ENCODE data around the gene STYK1.
A peak's percentile ranks its signal among the peaks of the same experiment; 100 is the strongest.
"Not testable (repeated sequence)": the region's sequence is repeated elsewhere in the genome, so short reads cannot be mapped to it uniquely, and the experiment has no call there.

STYK1 gene

GRCh38 chr12:10600988-10601387 lies 72.9 kb downstream of the STYK1 start:
- DNase-seq: no peak
- in situ Hi-C loops (cut with HindIII; ENCODE audit: low pct_ligation_motif_present, low pct_unique_long_range_greater_than_20kb, low sequenced_read_pairs): no loop called here

GRCh38 chr12:10595881-10596280 lies 78.0 kb downstream of the STYK1 start:
- in situ Hi-C loops (cut with HindIII; ENCODE audit: low pct_ligation_motif_present, low pct_unique_long_range_greater_than_20kb, low sequenced_read_pairs): no loop called here
- DNase-seq: no peak

- in situ Hi-C loops (cut with HindIII; ENCODE audit: low pct_ligation_motif_present, low pct_unique_long_range_greater_than_20kb, low sequenced_read_pairs): no loop called here
- DNase-seq: no peak
These were observed 82.9 kb downstream of the STYK1 start for GRCh38 chr12:10590966-10591365.

GRCh38 chr12:10584415-10584814 lies 89.4 kb downstream of the STYK1 start:
- in situ Hi-C loops (cut with HindIII; ENCODE audit: low pct_ligation_motif_present, low pct_unique_long_range_greater_than_20kb, low sequenced_read_pairs): no loop called here

GRCh38 chr12:10582704-10583103 lies 91.1 kb downstream of the STYK1 start:
- DNase-seq: no peak
- in situ Hi-C loops (cut with HindIII; ENCODE audit: low pct_ligation_motif_present, low pct_unique_long_range_greater_than_20kb, low sequenced_read_pairs): no loop called here

More at GRCh38 chr12:10584415-10584814, 89.4 kb downstream of the STYK1 start:
- no peak for DNase-seq

DNA sequence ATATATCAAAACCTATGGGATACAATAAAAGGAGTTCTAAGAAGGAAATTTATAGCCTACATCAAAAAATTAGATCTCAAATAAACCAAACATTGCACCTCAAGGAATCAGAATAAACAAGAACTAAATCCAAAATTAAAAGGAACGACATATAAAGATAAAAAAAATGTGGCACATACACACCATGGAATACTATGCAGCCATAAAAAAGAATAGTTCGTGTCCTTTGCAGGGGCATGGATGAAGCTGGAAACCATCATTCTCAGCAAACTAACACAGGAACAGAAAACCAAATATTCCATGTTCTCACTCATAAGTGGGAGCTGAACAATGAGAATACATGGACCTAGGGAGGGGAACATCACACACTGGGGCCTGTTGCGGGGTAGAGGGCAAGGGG lies 91.7 kb downstream of the STYK1 start:
- in situ Hi-C loops (cut with HindIII; ENCODE audit: low pct_ligation_motif_present, low pct_unique_long_range_greater_than_20kb, low sequenced_read_pairs); DNase-seq: not testable (repeated sequence)

- in situ Hi-C loops (cut with HindIII; ENCODE audit: low pct_ligation_motif_present, low pct_unique_long_range_greater_than_20kb, low sequenced_read_pairs): no loop called here
- no peak for DNase-seq
These were observed 99.5 kb downstream of the STYK1 start for GRCh38 chr12:10574307-10574706.

DNA sequence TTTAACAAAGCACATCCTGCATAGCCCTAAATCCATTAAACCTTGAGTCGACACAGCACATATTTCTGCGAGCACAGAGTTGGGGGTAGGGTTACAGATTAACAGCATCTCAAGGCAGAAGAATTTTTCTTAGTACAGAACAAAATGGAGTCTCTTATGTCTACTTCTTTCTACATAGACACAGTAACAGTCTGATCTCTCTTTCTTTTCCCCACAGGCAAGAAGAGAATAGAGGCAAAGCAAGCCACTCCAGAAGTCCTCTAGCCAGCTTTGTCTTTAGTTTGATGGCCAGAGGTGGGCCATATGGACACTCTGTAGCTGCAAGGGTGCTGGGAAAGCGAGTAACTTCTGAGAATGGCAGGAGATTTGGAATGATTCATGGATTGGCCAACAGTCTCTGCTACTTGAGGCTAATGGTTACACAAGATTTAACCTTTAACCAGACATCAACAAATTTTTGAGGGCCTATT lies 101.8 kb downstream of the STYK1 start:
- DNase-seq: peak; percentile 79
- in situ Hi-C loops (cut with HindIII; ENCODE audit: low pct_ligation_motif_present, low pct_unique_long_range_greater_than_20kb, low sequenced_read_pairs): not testable (repeated sequence)

DNA sequence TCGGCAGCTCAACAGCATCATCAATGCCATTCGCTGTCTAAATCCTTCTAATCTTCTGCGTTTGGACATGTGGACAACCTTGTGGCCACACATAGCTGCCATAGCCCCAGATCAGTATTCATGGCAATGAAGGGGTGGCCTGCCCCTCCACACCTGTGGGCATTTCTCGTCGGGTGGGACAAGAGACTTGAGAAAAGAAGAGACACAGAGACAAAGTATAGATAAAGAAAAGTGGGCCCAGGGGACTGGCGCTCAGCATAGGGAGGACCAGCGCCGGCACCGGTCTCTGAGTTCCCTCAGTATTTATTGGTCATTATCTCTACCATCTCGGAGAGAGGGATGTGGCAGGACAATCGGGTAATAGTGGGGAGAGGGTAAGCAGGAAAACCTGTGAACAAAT lies 102.7 kb downstream of the STYK1 start:
- DNase-seq: no peak
- in situ Hi-C loops (cut with HindIII; ENCODE audit: low pct_ligation_motif_present, low pct_unique_long_range_greater_than_20kb, low sequenced_read_pairs): no loop called here

Data from ACHN (cell line).